ENCODE measurements around the gene MARCHF11. TPM values are rescaled to one million over a fixed set of nuclear protein-coding genes. Genes with fewer than 3 reads are reported as not detected.

Gene MARCHF11
- total and polyA plus RNA-seq, 11 donors: 0.36 to 7.1 (median 2.3) TPM

GRCh38 chr5:16179936-16180788 lies 571 bp upstream of the MARCHF11 start:
- Histone ChIP-seq H3K9me3 (no peaks in the 10 kb centered on the region), H3K4me3 (peak overlapping the region; percentile 5 to 55 (median 41)), H3K4me1 (peaks cover 0 to 10% (median 0%) of the 10 kb centered on the region in 12 donors), H3K27me3 (peaks cover 5 to 48% (median 21%) of the 10 kb centered on the region in 9 donors), H3K27ac (no peak overlapping the region), H3K36me3 (no peaks in the 10 kb centered on the region)
- DNase-seq: no peak
- no peak for TF ChIP-seq POLR2A (IDR thresholded peaks at IDR 0.05)
- TF ChIP-seq, protein P1, sequence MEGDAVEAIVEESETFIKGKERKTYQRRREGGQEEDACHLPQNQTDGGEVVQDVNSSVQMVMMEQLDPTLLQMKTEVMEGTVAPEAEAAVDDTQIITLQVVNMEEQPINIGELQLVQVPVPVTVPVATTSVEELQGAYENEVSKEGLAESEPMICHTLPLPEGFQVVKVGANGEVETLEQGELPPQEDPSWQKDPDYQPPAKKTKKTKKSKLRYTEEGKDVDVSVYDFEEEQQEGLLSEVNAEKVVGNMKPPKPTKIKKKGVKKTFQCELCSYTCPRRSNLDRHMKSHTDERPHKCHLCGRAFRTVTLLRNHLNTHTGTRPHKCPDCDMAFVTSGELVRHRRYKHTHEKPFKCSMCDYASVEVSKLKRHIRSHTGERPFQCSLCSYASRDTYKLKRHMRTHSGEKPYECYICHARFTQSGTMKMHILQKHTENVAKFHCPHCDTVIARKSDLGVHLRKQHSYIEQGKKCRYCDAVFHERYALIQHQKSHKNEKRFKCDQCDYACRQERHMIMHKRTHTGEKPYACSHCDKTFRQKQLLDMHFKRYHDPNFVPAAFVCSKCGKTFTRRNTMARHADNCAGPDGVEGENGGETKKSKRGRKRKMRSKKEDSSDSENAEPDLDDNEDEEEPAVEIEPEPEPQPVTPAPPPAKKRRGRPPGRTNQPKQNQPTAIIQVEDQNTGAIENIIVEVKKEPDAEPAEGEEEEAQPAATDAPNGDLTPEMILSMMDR (IDR thresholded peaks at IDR 0.05): no peak
- ATAC-seq: peak in 1 of 4 donors; percentile 18
- 2 to 3% (median 2%) methylated on average over 31 to 63 of the region's 63 CpGs for WGBS, 4 donors
- intact Hi-C loops (cut with DNase I): loop anchor here in 5 of 10 donors (5.0 to 10.0 kb wide), 2 partner anchors 265 to 277 kb away; no protein-coding TSS in a partner anchor

GRCh38 chr5:16178745-16179372 lies 732 bp downstream of the MARCHF11 start:
- Histone ChIP-seq H3K4me1 (peaks cover 0 to 10% (median 0%) of the 10 kb centered on the region in 12 donors), H3K36me3 (no peaks in the 10 kb centered on the region), H3K27ac (no peak overlapping the region), H3K27me3 (peaks cover 5 to 48% (median 21%) of the 10 kb centered on the region in 9 donors), H3K4me3 (peak overlapping the region in 11 of 12 donors; percentile 17 to 55 (median 43)), H3K9me3 (no peaks in the 10 kb centered on the region)
- 2 to 7% (median 5%) methylated on average over 22 to 57 of the region's 57 CpGs for WGBS, 4 donors
- intact Hi-C loops (cut with DNase I): loop anchor here in 5 of 10 donors (5.0 to 10.0 kb wide), 2 partner anchors 266 to 278 kb away; no protein-coding TSS in a partner anchor
- DNase-seq (peak; percentile 60 to 85 (median 78)), ATAC-seq (peak in 3 of 4 donors; percentile 94 to 98 (median 95))
- TF ChIP-seq POLR2A (IDR thresholded peaks at IDR 0.05): no peak
- TF ChIP-seq, protein P1 (IDR thresholded peaks at IDR 0.05): peak in 3 of 12 donors; percentile 13 to 26 (median 24)

DNA sequence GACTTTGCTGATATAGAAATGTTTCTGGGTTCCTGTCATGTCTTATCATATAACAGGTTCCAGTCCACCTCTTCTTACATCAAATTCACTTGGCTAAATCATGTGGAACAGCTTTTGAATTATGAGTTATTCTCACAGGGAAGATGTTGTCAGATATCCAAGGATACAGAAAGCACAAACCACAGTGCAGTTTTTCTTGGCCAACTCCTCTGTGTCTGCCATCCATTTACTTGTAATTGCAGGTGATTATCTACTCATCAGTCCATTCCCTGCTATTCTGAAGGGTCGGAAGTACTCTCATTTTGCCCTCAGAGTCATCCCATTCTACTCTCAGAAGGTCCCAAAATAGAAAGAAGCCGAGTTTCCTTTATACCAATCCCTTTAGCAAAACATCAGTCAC lies 10.0 kb downstream of the MARCHF11 start:
- H3K27me3 ChIP-seq: no peaks in the 10 kb centered on the region
- H3K27ac ChIP-seq: no peak overlapping the region
- H3K9me3 ChIP-seq: no peaks in the 10 kb centered on the region
- intact Hi-C loops (cut with DNase I): loop anchor here in 1 of 10 donors (10.0 kb wide), 1 partner anchor 285 kb away; no protein-coding TSS in a partner anchor
- 8 to 18% (median 16%) methylated on average over 2 of the region's 2 CpGs for WGBS, 4 donors
- ATAC-seq (no peak), DNase-seq (no peak)
- TF ChIP-seq, protein P1 (IDR thresholded peaks at IDR 0.05): no peak
- no peak for TF ChIP-seq POLR2A (IDR thresholded peaks at IDR 0.05)
- no peak overlapping the region for H3K4me3 ChIP-seq
- H3K36me3 ChIP-seq: no peaks in the 10 kb centered on the region
- no peaks in the 10 kb centered on the region for H3K4me1 ChIP-seq

DNA sequence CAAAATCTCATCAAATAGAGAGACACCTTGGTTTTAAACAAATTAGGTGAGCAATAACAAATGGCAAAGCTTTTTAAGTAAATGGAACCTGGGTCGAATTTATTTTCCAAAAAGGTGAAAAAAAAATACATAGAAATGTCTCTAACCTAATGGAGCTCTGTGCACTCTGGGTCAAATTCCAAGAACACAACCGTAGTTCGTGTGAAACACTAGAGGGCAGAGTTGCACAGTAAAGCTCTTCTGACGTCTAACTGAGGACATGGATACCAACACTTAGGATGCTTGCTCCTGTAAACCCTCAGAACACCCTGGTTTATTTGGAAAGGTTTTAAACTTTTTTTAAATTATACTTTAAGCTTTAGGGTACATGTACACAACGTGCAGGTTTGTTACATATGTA lies 18.9 kb downstream of the MARCHF11 start:
- H3K9me3 ChIP-seq: peaks cover 0 to 14% (median 0%) of the 10 kb centered on the region in 12 donors
- intact Hi-C loops (cut with DNase I): loop anchor here in 5 of 10 donors (2.0 to 10.0 kb wide), 4 partner anchors 292 to 297 kb away; no protein-coding TSS in a partner anchor
- ATAC-seq (peak in 3 of 4 donors; percentile 75 to 86 (median 78)), DNase-seq (no peak)
- WGBS, 4 donors: 0 to 5% (median 2%) methylated on average over 5 of the region's 5 CpGs
- no peak overlapping the region for H3K4me3 ChIP-seq
- TF ChIP-seq, protein P1 (IDR thresholded peaks at IDR 0.05): peak; percentile 42 to 72 (median 58)
- TF ChIP-seq POLR2A (IDR thresholded peaks at IDR 0.05): no peak
- no peak overlapping the region for H3K27ac ChIP-seq
- no peaks in the 10 kb centered on the region for H3K27me3 ChIP-seq
- no peaks in the 10 kb centered on the region for H3K36me3 ChIP-seq
- peaks cover 0 to 4% (median 0%) of the 10 kb centered on the region in 12 donors for H3K4me1 ChIP-seq
